Measurements from ENCODE around the gene TOMM22. TPM values are rescaled to one million over a fixed set of nuclear protein-coding genes. Genes with fewer than 3 reads are reported as not detected.

The TOMM22 gene
- total RNA-seq, 1 donor, result 35.0 TPM

- DNase-seq (ENCODE audit: low read depth in 2 of 3, low spot score in 2 of 3), result no peak
Measured at GRCh38 chr22:38712486-38713207, 30.9 kb downstream of the TOMM22 start.

GRCh38 chr22:38713921-38714320, 32.2 kb downstream of the TOMM22 start:
- DNase-seq (ENCODE audit: low read depth in 2 of 3, low spot score in 2 of 3), result no peak

- no peak for DNase-seq (ENCODE audit: low read depth in 2 of 3, low spot score in 2 of 3)
Measured at GRCh38 chr22:38715176-38715764, 33.5 kb downstream of the TOMM22 start.

GRCh38 chr22:38715852-38716251, 34.1 kb downstream of the TOMM22 start:
- DNase-seq (ENCODE audit: low read depth in 2 of 3, low spot score in 2 of 3), result no peak

- DNase-seq (ENCODE audit: low read depth in 2 of 3, low spot score in 2 of 3), result no peak
Measured at GRCh38 chr22:38716271-38716670, 34.5 kb downstream of the TOMM22 start.

GRCh38 chr22:38716826-38717225, 35.1 kb downstream of the TOMM22 start:
- DNase-seq (ENCODE audit: low read depth in 2 of 3, low spot score in 2 of 3), result no peak

- DNase-seq (ENCODE audit: low read depth in 2 of 3, low spot score in 2 of 3), result no peak
Measured at GRCh38 chr22:38717244-38717643, 35.5 kb downstream of the TOMM22 start.

GRCh38 chr22:38718414-38718813, 36.7 kb downstream of the TOMM22 start:
- no peak for DNase-seq (ENCODE audit: low read depth in 2 of 3, low spot score in 2 of 3)

GRCh38 chr22:38719196-38719595, 37.4 kb downstream of the TOMM22 start:
- no peak for DNase-seq (ENCODE audit: low read depth in 2 of 3, low spot score in 2 of 3)

- DNase-seq (ENCODE audit: low read depth in 2 of 3, low spot score in 2 of 3), result no peak
Measured at GRCh38 chr22:38720350-38720749, 38.6 kb downstream of the TOMM22 start.

- DNase-seq (ENCODE audit: low read depth in 2 of 3, low spot score in 2 of 3), result no peak
Measured at GRCh38 chr22:38721551-38721950, 39.8 kb downstream of the TOMM22 start.

GRCh38 chr22:38724176-38724575, 42.4 kb downstream of the TOMM22 start:
- no peak for DNase-seq (ENCODE audit: low read depth in 2 of 3, low spot score in 2 of 3)

- peak in 2 of 3 donors; percentile 49 to 77 for DNase-seq (ENCODE audit: low read depth in 2 of 3, low spot score in 2 of 3)
Measured at GRCh38 chr22:38724926-38725571, 43.3 kb downstream of the TOMM22 start.

- no peak for DNase-seq (ENCODE audit: low read depth in 2 of 3, low spot score in 2 of 3)
Measured at GRCh38 chr22:38725900-38726655, 44.3 kb downstream of the TOMM22 start.

GRCh38 chr22:38727123-38727522, 45.4 kb downstream of the TOMM22 start:
- DNase-seq (ENCODE audit: low read depth in 2 of 3, low spot score in 2 of 3), result no peak

GRCh38 chr22:38727530-38728451, 46.0 kb downstream of the TOMM22 start:
- DNase-seq (ENCODE audit: low read depth in 2 of 3, low spot score in 2 of 3), result no peak

GRCh38 chr22:38728871-38729796, 47.4 kb downstream of the TOMM22 start:
- DNase-seq (ENCODE audit: low read depth in 2 of 3, low spot score in 2 of 3), result no peak

GRCh38 chr22:38729946-38730345, 48.2 kb downstream of the TOMM22 start:
- no peak for DNase-seq (ENCODE audit: low read depth in 2 of 3, low spot score in 2 of 3)

- no peak for DNase-seq (ENCODE audit: low read depth in 2 of 3, low spot score in 2 of 3)
Measured at GRCh38 chr22:38730411-38730871, 48.7 kb downstream of the TOMM22 start.
